H9 (cell line): Measurements from ENCODE around the gene FBXO11. TPM values are rescaled to one million over a fixed set of nuclear protein-coding genes. Genes with fewer than 3 reads are reported as not detected.

ENCODE experiments used
- DNase-seq: peaks from one replicate; pipeline ENCODE4 v3.0.0-alpha.2; 2017
- H2AFZ ChIP-seq: one replicate; pipeline ENCODE4 v1.6.1; 2013; ENCODE audit warnings: mild to moderate bottlenecking, low read length, control low read depth, moderate library complexity
- H2AK5ac ChIP-seq: 2 replicates; pipeline ENCODE4 v1.6.1; 2013; ENCODE audit warnings: low read length, control low read depth, mixed read lengths; ENCODE audit not compliant: insufficient read length
- H2BK120ac ChIP-seq: one replicate; pipeline ENCODE4 v1.6.1; 2013; ENCODE audit warnings: low read depth, mild to moderate bottlenecking, low read length, control low read depth, inconsistent platforms; ENCODE audit not compliant: poor library complexity, severe bottlenecking
- H2BK12ac ChIP-seq: 2 replicates; pipeline ENCODE4 v1.6.1; 2013; ENCODE audit warnings: low read length, control low read depth, mixed read lengths, low read depth; ENCODE audit not compliant: insufficient read length
- H2BK15ac ChIP-seq: 2 replicates; pipeline ENCODE4 v1.6.1; 2013; ENCODE audit warnings: low read depth, low read length, control low read depth
- H2BK20ac ChIP-seq: one replicate; pipeline ENCODE4 v1.6.1; 2013; ENCODE audit warnings: low read depth, mild to moderate bottlenecking, low read length, control low read depth, inconsistent platforms; ENCODE audit not compliant: poor library complexity, severe bottlenecking
- H2BK5ac ChIP-seq: 2 replicates; pipeline ENCODE4 v1.6.1; 2013; ENCODE audit warnings: low read length, control low read depth, mixed read lengths; ENCODE audit not compliant: insufficient read length
- H3K14ac ChIP-seq: 2 replicates; pipeline ENCODE4 v1.6.1; 2013; ENCODE audit warnings: low read length, control low read depth; ENCODE audit not compliant: insufficient read depth
- H3K18ac ChIP-seq: 2 replicates; pipeline ENCODE4 v1.6.1; 2013; ENCODE audit warnings: low read depth, mild to moderate bottlenecking, mixed read lengths, low read length, control low read depth; ENCODE audit not compliant: insufficient read length
- H3K23ac ChIP-seq: 2 replicates; pipeline ENCODE4 v1.6.1; 2013; ENCODE audit warnings: low read length, control low read depth, mixed read lengths, low read depth; ENCODE audit not compliant: insufficient read length
- H3K23me2 ChIP-seq: 2 replicates; pipeline ENCODE4 v1.6.1; 2013; ENCODE audit warnings: low read depth, mild to moderate bottlenecking, mixed read lengths, low read length, control low read depth; ENCODE audit not compliant: insufficient read length, poor library complexity, severe bottlenecking
- H3K27ac ChIP-seq: 2 replicates; pipeline ENCODE4 v1.5.1; 2013; ENCODE audit warnings: low read length, control low read depth, mixed read lengths, low read depth; ENCODE audit not compliant: insufficient read length
- H3K27me3 ChIP-seq: 2 replicates; pipeline ENCODE4 v1.6.1; 2013; ENCODE audit warnings: low read length, control low read depth, inconsistent platforms; ENCODE audit not compliant: insufficient read depth
- H3K4ac ChIP-seq: 2 replicates; pipeline ENCODE4 v1.6.1; 2013; ENCODE audit warnings: low read depth, mild to moderate bottlenecking, control low read depth, inconsistent platforms, low read length, moderate library complexity
- H3K4me1 ChIP-seq: 2 replicates; pipeline ENCODE4 v1.6.1; 2013; ENCODE audit warnings: low read length, control low read depth, inconsistent platforms; ENCODE audit not compliant: insufficient read depth
- H3K4me2 ChIP-seq: 2 replicates; pipeline ENCODE4 v1.6.1; 2013; ENCODE audit warnings: low read length, control low read depth, mixed read lengths; ENCODE audit not compliant: insufficient read length, insufficient read depth
- H3K56ac ChIP-seq: 2 replicates; pipeline ENCODE4 v1.6.1; 2013; ENCODE audit warnings: low read depth, mild to moderate bottlenecking, mixed read lengths, low read length, control low read depth; ENCODE audit not compliant: insufficient read length
- H3K79me1 ChIP-seq: 2 replicates; pipeline ENCODE4 v1.6.1; 2013; ENCODE audit warnings: low read depth, mild to moderate bottlenecking, moderate library complexity, low read length, control low read depth, inconsistent platforms; ENCODE audit not compliant: insufficient read depth, poor library complexity, severe bottlenecking
- H3K79me2 ChIP-seq: 2 replicates; pipeline ENCODE4 v1.6.1; 2013; ENCODE audit warnings: low read length, control low read depth, inconsistent platforms; ENCODE audit not compliant: insufficient read depth
- H3K9ac ChIP-seq: 2 replicates; pipeline ENCODE4 v1.6.1; 2013; ENCODE audit warnings: low read length, control low read depth, mixed read lengths; ENCODE audit not compliant: insufficient read length; ENCODE audit errors: extremely low read depth
- H3K9me3 ChIP-seq: one replicate; pipeline ENCODE4 v1.6.1; 2013; ENCODE audit warnings: low read depth, low read length, inconsistent platforms; ENCODE audit not compliant: control insufficient read depth
- H3T11ph ChIP-seq: one replicate; pipeline ENCODE4 v1.6.1; 2013; ENCODE audit warnings: mild to moderate bottlenecking, low read length, control low read depth, inconsistent platforms
- H4K20me1 ChIP-seq: one replicate; pipeline ENCODE4 v1.6.1; 2013; ENCODE audit not compliant: control insufficient read depth, insufficient read length, insufficient read depth
- H4K5ac ChIP-seq: 2 replicates; pipeline ENCODE4 v1.6.1; 2013; ENCODE audit warnings: low read depth, mild to moderate bottlenecking, mixed read lengths, low read length, control low read depth; ENCODE audit not compliant: insufficient read length
- H4K8ac ChIP-seq: replicated peaks from 2 replicates; pipeline ENCODE4 v1.6.1; 2013; ENCODE audit warnings: low read length, control low read depth, mixed read lengths, low read depth; ENCODE audit not compliant: insufficient read length
- H4K91ac ChIP-seq: 2 replicates; pipeline ENCODE4 v1.6.1; 2013; ENCODE audit warnings: low read depth, mild to moderate bottlenecking, moderate library complexity, mixed read lengths, low read length, control low read depth; ENCODE audit not compliant: insufficient read length
- H3K27ac Mint-ChIP-seq, 3 experiments: 2 replicates in 2 of 3; 3 replicates in 1 of 3; pipeline ENCODE4 v1.8.0; 2020 to 2021; ENCODE audit warnings: mixed read lengths in 3 of 3, mild to moderate bottlenecking in 1 of 3, moderate library complexity in 1 of 3
- H3K27me3 Mint-ChIP-seq: 2 replicates; pipeline ENCODE4 v1.8.0; 2021; ENCODE audit warnings: low read depth, mild to moderate bottlenecking, moderate library complexity, mixed read lengths
- H3K36me3 Mint-ChIP-seq, 3 experiments: 2 replicates in 2 of 3; 3 replicates in 1 of 3; pipeline ENCODE4 v1.8.0; 2020 to 2021; ENCODE audit warnings: low read depth in 3 of 3, mixed read lengths in 3 of 3; ENCODE audit not compliant: insufficient read depth in 1 of 3
- H3K4me1 Mint-ChIP-seq, 2 experiments: 2 replicates each; pipeline ENCODE4 v1.8.0; 2020; ENCODE audit warnings: mixed read lengths in 2 of 2
- H3K4me3 Mint-ChIP-seq, 2 experiments: 2 replicates in 1 of 2; 3 replicates in 1 of 2; pipeline ENCODE4 v1.8.0; 2020 to 2021; ENCODE audit warnings: mild to moderate bottlenecking in 2 of 2, mixed read lengths in 2 of 2, moderate library complexity in 1 of 2
- H3K9me3 Mint-ChIP-seq, 2 experiments: 2 replicates in 1 of 2; 3 replicates in 1 of 2; pipeline ENCODE4 v1.8.0; 2020; ENCODE audit warnings: mild to moderate bottlenecking in 2 of 2, mixed read lengths in 2 of 2, moderate library complexity in 1 of 2
- CTCF ChIP-seq: fragments of 200-600 bp; sonication (generic); conservative IDR thresholded peaks from 3 replicates; pipeline ENCODE4 v1.8.0; 2021; ENCODE audit warnings: antibody characterized with exemption, mild to moderate bottlenecking
- WGBS: extraction: QIAGEN DNeasy Blood & Tissue Kit; methylation state at CpG from one replicate; pipeline ENCODE4 v1.1.7; 2013; ENCODE audit warnings: missing lambda C conversion rate, low lambda C conversion rate, mixed read lengths; ENCODE audit not compliant: insufficient read length; ENCODE audit errors: extremely low coverage; 5-methylcytosine and 5-hydroxymethylcytosine counted together
- total RNA-seq: library from RNA; stranded (reverse); gene quantifications from 2 replicates; pipeline ENCODE4 v1.2.1, GENCODE V29; 2021

The FBXO11 gene
- total RNA-seq, 1 experiment from 2014 or later = 68.8 TPM

- H3K4ac ChIP-seq = no peak overlapping the region
- no peak overlapping the region for H2AK5ac ChIP-seq
- H3T11ph ChIP-seq = no peak overlapping the region
- no peaks in the 10 kb centered on the region for H3K4me1 ChIP-seq
- H4K91ac ChIP-seq = no peak overlapping the region
- no peak overlapping the region for H3K23ac ChIP-seq
- H3K27ac ChIP-seq = no peak overlapping the region
- Mint-ChIP-seq H3K27ac (no peak overlapping the region), H3K27me3 (no peaks in the 10 kb centered on the region), H3K4me3 (no peak overlapping the region), H3K36me3 (no peaks in the 10 kb centered on the region), H3K9me3 (no peaks in the 10 kb centered on the region), H3K4me1 (peaks cover 4 to 9% of the 10 kb centered on the region in 2 experiments)
- H3K56ac ChIP-seq = no peak overlapping the region
- DNase-seq = no peak
- H4K5ac ChIP-seq = no peak overlapping the region
- WGBS = no CpG with 5 or more reads among the region's 3 CpGs
- no peak overlapping the region for H2BK120ac ChIP-seq
- no peak overlapping the region for H3K4me2 ChIP-seq
- no peak overlapping the region for H3K14ac ChIP-seq
- no peaks in the 10 kb centered on the region for H3K79me1 ChIP-seq
- H4K20me1 ChIP-seq = no peaks in the 10 kb centered on the region
- H3K18ac ChIP-seq = no peak overlapping the region
- H2BK5ac ChIP-seq = no peak overlapping the region
- H3K9me3 ChIP-seq = no peaks in the 10 kb centered on the region
- no peaks in the 10 kb centered on the region for H3K79me2 ChIP-seq
- TF ChIP-seq CTCF = no peak
- H2BK15ac ChIP-seq = no peak overlapping the region
- no peak overlapping the region for H3K9ac ChIP-seq
- no peak overlapping the region for H2BK12ac ChIP-seq
- no peak overlapping the region for H4K8ac ChIP-seq
- no peaks in the 10 kb centered on the region for H3K23me2 ChIP-seq
- H2BK20ac ChIP-seq = no peak overlapping the region
- H2AFZ ChIP-seq = no peak overlapping the region
- H3K27me3 ChIP-seq = no peaks in the 10 kb centered on the region
Observed at GRCh38 chr2:47918043-47918442, 11.7 kb upstream of the FBXO11 start.
